KMS-11 (cell line): ENCODE results near the gene TMEM131L.

Experiments used
- H2AFZ ChIP-seq: fragments of 200-600 bp; sonication (generic); 2 replicates; pipeline ENCODE4 v1.6.1; 2016; ENCODE audit warnings: antibody characterized with exemption, mixed run types, low read depth
- H3K27ac ChIP-seq: fragments of 200-600 bp; sonication (generic); 2 replicates; pipeline ENCODE4 v1.6.1; 2016; ENCODE audit warnings: mild to moderate bottlenecking, mixed run types
- H3K27me3 ChIP-seq: fragments of 200-600 bp; sonication (generic); 2 replicates; pipeline ENCODE4 v1.6.1; 2017; ENCODE audit warnings: mild to moderate bottlenecking, low read depth, mixed run types, moderate library complexity; ENCODE audit not compliant: insufficient read depth
- H3K36me3 ChIP-seq: fragments of 200-600 bp; sonication (generic); 2 replicates; pipeline ENCODE4 v1.6.1; 2017; ENCODE audit warnings: mild to moderate bottlenecking, mixed run types; ENCODE audit not compliant: insufficient read depth
- H3K4me1 ChIP-seq: fragments of 200-600 bp; sonication (generic); 2 replicates; pipeline ENCODE4 v1.6.1; 2016; ENCODE audit warnings: mild to moderate bottlenecking, low read depth, mixed run types; ENCODE audit not compliant: poor library complexity, severe bottlenecking
- H3K4me2 ChIP-seq: fragments of 200-600 bp; sonication (generic); 2 replicates; pipeline ENCODE4 v1.7.0; 2016; ENCODE audit warnings: mild to moderate bottlenecking, mixed run types
- H3K4me3 ChIP-seq: fragments of 200-600 bp; sonication (generic); IDR thresholded peaks from 2 replicates; pipeline ENCODE4 v1.6.1; 2017; ENCODE audit warnings: low read depth, low read length, mixed read lengths; ENCODE audit not compliant: insufficient read depth
- H3K79me2 ChIP-seq: fragments of 200-600 bp; sonication (generic); 2 replicates; pipeline ENCODE4 v1.6.1; 2016; ENCODE audit warnings: low read depth, mixed run types; ENCODE audit not compliant: insufficient read depth
- H3K9ac ChIP-seq: fragments of 200-600 bp; sonication (generic); 2 replicates; pipeline ENCODE4 v1.6.1; 2016; ENCODE audit warnings: mild to moderate bottlenecking, mixed run types
- H4K20me1 ChIP-seq: fragments of 200-600 bp; sonication (generic); 2 replicates; pipeline ENCODE4 v1.6.1; 2016; ENCODE audit warnings: mild to moderate bottlenecking, mixed run types; ENCODE audit not compliant: insufficient read depth
- TF ChIP-seq, protein P1 (sequence below): fragments of 200-600 bp; sonication (generic); conservative IDR thresholded peaks from 2 replicates; pipeline ENCODE4 v1.6.1; 2017; ENCODE audit warnings: low read depth, mild to moderate bottlenecking, antibody characterized with exemption, low read length, moderate library complexity, mixed read lengths

Gene TMEM131L

DNA sequence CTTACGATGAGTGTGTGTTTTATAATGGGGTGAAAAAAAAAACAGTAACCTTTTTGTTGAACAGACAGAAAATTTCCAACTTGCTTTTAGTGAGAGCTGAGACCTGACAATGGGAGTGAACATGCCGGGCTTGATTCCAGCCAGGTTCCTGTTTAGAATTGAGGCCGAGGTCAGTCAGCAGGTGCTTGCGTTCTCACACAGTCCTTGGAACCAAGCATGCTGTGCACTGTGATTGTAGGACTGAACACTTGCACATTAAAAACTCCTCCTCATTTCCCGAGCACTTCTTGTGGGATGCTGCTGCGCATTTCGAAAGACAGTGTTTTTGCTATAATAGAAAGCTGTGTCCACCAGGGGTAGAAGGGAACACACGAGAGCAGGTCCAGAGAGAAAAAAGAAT lies 51.8 kb downstream of the TMEM131L start:
- Histone ChIP-seq H3K79me2 (no peaks in the 10 kb centered on the region; the same call in 1 of the 2 replicates), H3K36me3 (0 out of 2 replicates have a peak, but pooled peaks cover 3% of the 10 kb centered on the region), H3K27me3 (no peaks in the 10 kb centered on the region), H3K27ac (no peak overlapping the region), H3K9ac (no peak overlapping the region), H3K4me2 (no peak overlapping the region), H3K4me1 (no peaks in the 10 kb centered on the region), H2AFZ (no peak overlapping the region), H4K20me1 (no peaks in the 10 kb centered on the region), H3K4me3 (no peak overlapping the region)
- TF ChIP-seq, protein P1, sequence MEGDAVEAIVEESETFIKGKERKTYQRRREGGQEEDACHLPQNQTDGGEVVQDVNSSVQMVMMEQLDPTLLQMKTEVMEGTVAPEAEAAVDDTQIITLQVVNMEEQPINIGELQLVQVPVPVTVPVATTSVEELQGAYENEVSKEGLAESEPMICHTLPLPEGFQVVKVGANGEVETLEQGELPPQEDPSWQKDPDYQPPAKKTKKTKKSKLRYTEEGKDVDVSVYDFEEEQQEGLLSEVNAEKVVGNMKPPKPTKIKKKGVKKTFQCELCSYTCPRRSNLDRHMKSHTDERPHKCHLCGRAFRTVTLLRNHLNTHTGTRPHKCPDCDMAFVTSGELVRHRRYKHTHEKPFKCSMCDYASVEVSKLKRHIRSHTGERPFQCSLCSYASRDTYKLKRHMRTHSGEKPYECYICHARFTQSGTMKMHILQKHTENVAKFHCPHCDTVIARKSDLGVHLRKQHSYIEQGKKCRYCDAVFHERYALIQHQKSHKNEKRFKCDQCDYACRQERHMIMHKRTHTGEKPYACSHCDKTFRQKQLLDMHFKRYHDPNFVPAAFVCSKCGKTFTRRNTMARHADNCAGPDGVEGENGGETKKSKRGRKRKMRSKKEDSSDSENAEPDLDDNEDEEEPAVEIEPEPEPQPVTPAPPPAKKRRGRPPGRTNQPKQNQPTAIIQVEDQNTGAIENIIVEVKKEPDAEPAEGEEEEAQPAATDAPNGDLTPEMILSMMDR = no peak

DNA sequence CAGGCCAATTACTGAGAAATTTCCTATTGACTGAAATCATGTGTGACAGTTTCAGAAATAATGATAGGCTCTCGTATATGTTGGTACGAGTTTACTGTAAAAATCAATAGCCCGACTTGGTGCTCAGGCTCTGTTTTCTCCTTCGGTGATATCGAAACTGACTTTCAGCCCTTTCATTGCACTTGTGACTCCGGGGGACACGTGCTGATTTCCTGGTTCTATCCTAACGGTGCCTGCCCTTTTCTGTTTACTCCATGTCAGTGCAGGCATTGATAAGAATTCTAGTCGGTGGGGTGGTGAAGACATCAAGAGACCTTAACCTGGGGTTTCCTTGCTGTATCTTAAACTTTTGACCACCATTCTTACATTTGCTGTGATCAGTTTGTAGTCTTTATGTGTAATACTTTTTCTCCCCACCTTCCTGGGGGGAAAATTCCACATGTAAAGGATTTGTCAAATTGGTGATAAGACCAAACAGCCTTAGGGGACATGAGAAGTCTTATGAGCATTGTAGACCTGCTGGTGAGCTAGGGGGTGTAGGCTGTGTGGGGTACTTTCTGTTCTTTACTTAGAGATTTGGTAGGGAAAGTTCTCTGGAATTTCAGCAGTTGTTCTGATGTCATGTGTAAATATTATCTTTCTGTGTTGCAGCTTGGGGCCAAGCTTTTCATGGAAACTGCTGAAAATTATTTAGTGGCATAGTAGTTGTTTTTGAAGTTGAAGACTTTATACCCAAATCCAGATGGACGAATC lies 52.7 kb downstream of the TMEM131L start:
- Histone ChIP-seq H3K9ac (no peak overlapping the region), H2AFZ (no peak overlapping the region), H3K36me3 (0 out of 2 replicates have a peak, but pooled peaks cover 3% of the 10 kb centered on the region), H3K4me2 (no peak overlapping the region), H4K20me1 (no peaks in the 10 kb centered on the region), H3K27ac (no peak overlapping the region), H3K27me3 (no peaks in the 10 kb centered on the region), H3K79me2 (no peaks in the 10 kb centered on the region; the same call in 1 of the 2 replicates), H3K4me3 (no peak overlapping the region), H3K4me1 (no peaks in the 10 kb centered on the region)
- TF ChIP-seq, protein P1 = no peak

DNA sequence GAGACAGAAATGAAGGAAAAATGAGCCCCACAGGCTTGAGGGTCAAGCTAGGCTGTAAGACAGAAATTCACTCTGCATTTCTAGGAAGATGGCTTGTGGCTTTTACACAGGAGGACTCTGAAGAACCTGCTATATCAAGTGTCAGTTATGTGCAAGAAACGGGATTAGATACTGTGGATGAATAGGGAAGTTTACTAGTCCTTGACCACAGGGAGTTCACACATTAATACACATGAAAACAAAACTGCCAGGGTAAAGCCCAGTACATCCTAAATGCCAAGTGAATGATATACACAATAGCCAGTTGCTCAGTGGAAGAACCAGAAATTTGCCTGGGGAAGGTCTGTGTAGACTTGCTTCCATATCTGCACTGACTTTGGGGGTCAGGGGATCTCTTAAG lies 53.5 kb downstream of the TMEM131L start:
- Histone ChIP-seq H3K36me3 (0 out of 2 replicates have a peak, but pooled peaks cover 3% of the 10 kb centered on the region), H3K9ac (no peak overlapping the region), H3K27me3 (no peaks in the 10 kb centered on the region), H3K79me2 (no peaks in the 10 kb centered on the region; the same call in 1 of the 2 replicates), H2AFZ (no peak overlapping the region), H3K4me2 (no peak overlapping the region), H3K4me3 (no peak overlapping the region), H4K20me1 (no peaks in the 10 kb centered on the region), H3K27ac (no peak overlapping the region), H3K4me1 (no peaks in the 10 kb centered on the region)
- TF ChIP-seq, protein P1 = no peak

GRCh38 chr4:153520227-153520626 lies 54.1 kb downstream of the TMEM131L start:
- Histone ChIP-seq H3K9ac (no peak overlapping the region), H3K36me3 (0 out of 2 replicates have a peak, but pooled peaks cover 2% of the 10 kb centered on the region), H4K20me1 (no peaks in the 10 kb centered on the region), H3K79me2 (no peaks in the 10 kb centered on the region; the same call in 1 of the 2 replicates), H2AFZ (no peak overlapping the region), H3K4me1 (no peaks in the 10 kb centered on the region), H3K4me3 (no peak overlapping the region), H3K4me2 (no peak overlapping the region), H3K27me3 (no peaks in the 10 kb centered on the region), H3K27ac (no peak overlapping the region)
- TF ChIP-seq, protein P1 = no peak
